ENCODE results near the gene UTP20.
"Not testable (repeated sequence)": the region's sequence is repeated elsewhere in the genome, so short reads cannot be mapped to it uniquely, and the experiment has no call there.

UTP20 gene

GRCh38 chr12:101343893-101344292, 64.0 kb downstream of the UTP20 start:
- Mint-ChIP-seq H3K27ac (no peak overlapping the region), H3K36me3 (peaks cover 41% of the 10 kb centered on the region), H3K9me3 (peaks cover 3% of the 10 kb centered on the region), H3K4me3 (no peak overlapping the region), H3K27me3 (no peaks in the 10 kb centered on the region), H3K4me1 (peaks cover 6% of the 10 kb centered on the region)
- no peak for DNase-seq (ENCODE audit: low spot score in 2 of 2)
- no peak for ATAC-seq (ENCODE audit: low read depth)

- DNase-seq (ENCODE audit: low spot score in 2 of 2) = no peak
- no peak overlapping the region for H3K4me3 Mint-ChIP-seq
- peaks cover 37% of the 10 kb centered on the region for H3K36me3 Mint-ChIP-seq
- no peaks in the 10 kb centered on the region for H3K4me1 Mint-ChIP-seq
- no peak for ATAC-seq (ENCODE audit: low read depth)
- peaks cover 7% of the 10 kb centered on the region for H3K9me3 Mint-ChIP-seq
- no peaks in the 10 kb centered on the region for H3K27me3 Mint-ChIP-seq
- no peak overlapping the region for H3K27ac Mint-ChIP-seq
Measured at GRCh38 chr12:101351682-101352081, 71.8 kb downstream of the UTP20 start.

GRCh38 chr12:101356794-101357193, 76.9 kb downstream of the UTP20 start:
- H3K36me3 Mint-ChIP-seq = peaks cover 35% of the 10 kb centered on the region
- DNase-seq (ENCODE audit: low spot score in 2 of 2) (no peak), ATAC-seq (ENCODE audit: low read depth) (no peak)
- no peaks in the 10 kb centered on the region for H3K9me3 Mint-ChIP-seq
- no peak overlapping the region for H3K4me3 Mint-ChIP-seq
- H3K27ac Mint-ChIP-seq = no peak overlapping the region
- no peaks in the 10 kb centered on the region for H3K27me3 Mint-ChIP-seq
- no peaks in the 10 kb centered on the region for H3K4me1 Mint-ChIP-seq

- Mint-ChIP-seq H3K9me3 (no peaks in the 10 kb centered on the region), H3K27ac (no peak overlapping the region), H3K4me3 (no peak overlapping the region), H3K27me3 (no peaks in the 10 kb centered on the region), H3K4me1 (no peaks in the 10 kb centered on the region), H3K36me3 (peaks cover 38% of the 10 kb centered on the region)
- DNase-seq (ENCODE audit: low spot score in 2 of 2) = no peak
- no peak for ATAC-seq (ENCODE audit: low read depth)
Measured at GRCh38 chr12:101361455-101361854, 81.5 kb downstream of the UTP20 start.

- Mint-ChIP-seq H3K4me3 (no peak overlapping the region), H3K36me3 (peaks cover 42% of the 10 kb centered on the region), H3K4me1 (no peaks in the 10 kb centered on the region), H3K27ac (no peak overlapping the region), H3K9me3 (no peaks in the 10 kb centered on the region), H3K27me3 (no peaks in the 10 kb centered on the region)
- DNase-seq (ENCODE audit: low spot score in 2 of 2) = no peak
- no peak for ATAC-seq (ENCODE audit: low read depth)
Measured at GRCh38 chr12:101368016-101368415, 88.1 kb downstream of the UTP20 start.

- Mint-ChIP-seq H3K27me3 (no peaks in the 10 kb centered on the region), H3K27ac (no peak overlapping the region), H3K9me3 (no peaks in the 10 kb centered on the region), H3K4me1 (peaks cover 2% of the 10 kb centered on the region), H3K4me3 (no peak overlapping the region), H3K36me3 (peaks cover 38% of the 10 kb centered on the region)
- DNase-seq (ENCODE audit: low spot score in 2 of 2) (no peak), ATAC-seq (ENCODE audit: low read depth) (no peak)
Measured at GRCh38 chr12:101372431-101372830, 92.5 kb downstream of the UTP20 start.

GRCh38 chr12:101375573-101375972, 95.7 kb downstream of the UTP20 start:
- peaks cover 39% of the 10 kb centered on the region for H3K36me3 Mint-ChIP-seq
- no peak overlapping the region for H3K4me3 Mint-ChIP-seq
- ATAC-seq (ENCODE audit: low read depth) = no peak
- no peaks in the 10 kb centered on the region for H3K9me3 Mint-ChIP-seq
- H3K4me1 Mint-ChIP-seq = peaks cover 2% of the 10 kb centered on the region
- DNase-seq (ENCODE audit: low spot score in 2 of 2) = no peak
- H3K27ac Mint-ChIP-seq = peak overlapping the region; percentile 79
- no peaks in the 10 kb centered on the region for H3K27me3 Mint-ChIP-seq

- no peak overlapping the region for H3K27ac Mint-ChIP-seq
- no peaks in the 10 kb centered on the region for H3K27me3 Mint-ChIP-seq
- ATAC-seq (ENCODE audit: low read depth) (no peak), DNase-seq (ENCODE audit: low spot score in 2 of 2) (no peak)
- no peak overlapping the region for H3K4me3 Mint-ChIP-seq
- H3K4me1 Mint-ChIP-seq = peaks cover 2% of the 10 kb centered on the region
- H3K36me3 Mint-ChIP-seq = peaks cover 38% of the 10 kb centered on the region
- H3K9me3 Mint-ChIP-seq = no peaks in the 10 kb centered on the region
Measured at GRCh38 chr12:101379149-101379548, 99.2 kb downstream of the UTP20 start.

- H3K4me1 Mint-ChIP-seq; H3K4me3 Mint-ChIP-seq; H3K9me3 Mint-ChIP-seq; H3K27ac Mint-ChIP-seq; ATAC-seq (ENCODE audit: low read depth); DNase-seq (ENCODE audit: low spot score in 2 of 2); H3K27me3 Mint-ChIP-seq: not testable (repeated sequence)
- peaks cover 38% of the 10 kb centered on the region for H3K36me3 Mint-ChIP-seq
Measured at GRCh38 chr12:101391181-101391580, 111.3 kb downstream of the UTP20 start.

GRCh38 chr12:101407049-101407435, 127.1 kb downstream of the UTP20 start:
- Mint-ChIP-seq H3K9me3 (no peaks in the 10 kb centered on the region), H3K27ac (peak overlapping the region; percentile 94), H3K4me3 (peak overlapping the region; percentile 98), H3K27me3 (no peaks in the 10 kb centered on the region), H3K36me3 (no peaks in the 10 kb centered on the region), H3K4me1 (peaks cover 8% of the 10 kb centered on the region)
- ATAC-seq (ENCODE audit: low read depth) (peak; percentile 16), DNase-seq (ENCODE audit: low spot score in 2 of 2) (peak in 1 of 2 donors; percentile 3)

- H3K27me3 Mint-ChIP-seq = no peaks in the 10 kb centered on the region
- H3K36me3 Mint-ChIP-seq = no peaks in the 10 kb centered on the region
- ATAC-seq (ENCODE audit: low read depth) = peak; percentile 85
- no peaks in the 10 kb centered on the region for H3K9me3 Mint-ChIP-seq
- H3K4me3 Mint-ChIP-seq = peak within 1 kb of the TSS; percentile 98
- peak within 1 kb of the TSS; percentile 94 for H3K27ac Mint-ChIP-seq
- DNase-seq (ENCODE audit: low spot score in 2 of 2) = peak; percentile 77 to 78
- H3K4me1 Mint-ChIP-seq = peaks cover 8% of the 10 kb centered on the region
Measured at GRCh38 chr12:101407436-101408345, 127.8 kb downstream of the UTP20 start, which contains the start of gene ARL1. ARL1 (minus strand) TSS chr12:101407772; CDS start chr12:101407645, 127 bp downstream.

GRCh38 chr12:101410169-101410568, 130.3 kb downstream of the UTP20 start:
- DNase-seq (ENCODE audit: low spot score in 2 of 2); H3K4me1 Mint-ChIP-seq; H3K27ac Mint-ChIP-seq; H3K27me3 Mint-ChIP-seq; H3K36me3 Mint-ChIP-seq; ATAC-seq (ENCODE audit: low read depth); H3K4me3 Mint-ChIP-seq; H3K9me3 Mint-ChIP-seq: not testable (repeated sequence)

GRCh38 chr12:101414533-101415119, 134.7 kb downstream of the UTP20 start:
- ATAC-seq (ENCODE audit: low read depth) (peak; percentile 39), DNase-seq (ENCODE audit: low spot score in 2 of 2) (peak in 1 of 2 donors; percentile 20)
- Mint-ChIP-seq H3K4me1 (no peaks in the 10 kb centered on the region), H3K9me3 (no peaks in the 10 kb centered on the region), H3K4me3 (no peak overlapping the region), H3K36me3 (no peaks in the 10 kb centered on the region), H3K27me3 (no peaks in the 10 kb centered on the region), H3K27ac (no peak overlapping the region)

- no peaks in the 10 kb centered on the region for H3K9me3 Mint-ChIP-seq
- ATAC-seq (ENCODE audit: low read depth) (no peak), DNase-seq (ENCODE audit: low spot score in 2 of 2) (no peak)
- no peaks in the 10 kb centered on the region for H3K27me3 Mint-ChIP-seq
- no peaks in the 10 kb centered on the region for H3K36me3 Mint-ChIP-seq
- H3K4me1 Mint-ChIP-seq = no peaks in the 10 kb centered on the region
- no peak overlapping the region for H3K27ac Mint-ChIP-seq
- H3K4me3 Mint-ChIP-seq = no peak overlapping the region
Measured at GRCh38 chr12:101415228-101415627, 135.3 kb downstream of the UTP20 start.
